Glomerular endothelial cell (primary cell): ENCODE data around the gene PLXNA2. TPM values are rescaled to one million over a fixed set of nuclear protein-coding genes. Genes with fewer than 3 reads are reported as not detected.

Experiments
- DNase-seq: peaks from one replicate; pipeline ENCODE4 v3.0.0-alpha.2; 2011; ENCODE audit warnings: low read depth, low spot score; ENCODE audit errors: extremely low read depth
- total RNA-seq: library from RNA; depleted of rRNA; stranded (reverse); fragments of >200 nt; gene quantifications from 2 replicates; pipeline ENCODE4 v1.2.3, GENCODE V29; 2015

Gene PLXNA2
- total RNA-seq, 1 donor from 2014 or later, result 181 TPM

- no peak for DNase-seq
These were observed 253.7 kb downstream of the PLXNA2 start for GRCh38 chr1:207990455-207990854.

GRCh38 chr1:207988326-207989165 lies 255.6 kb downstream of the PLXNA2 start:
- DNase-seq, result no peak

- no peak for DNase-seq
These were observed 257.0 kb downstream of the PLXNA2 start for GRCh38 chr1:207987164-207987563.

- DNase-seq, result no peak
These were observed 258.2 kb downstream of the PLXNA2 start for GRCh38 chr1:207985996-207986395.

- DNase-seq, result no peak
These were observed 259.2 kb downstream of the PLXNA2 start for GRCh38 chr1:207984831-207985572.

GRCh38 chr1:207983044-207983635 lies 261.0 kb downstream of the PLXNA2 start:
- no peak for DNase-seq

GRCh38 chr1:207981976-207982375 lies 262.2 kb downstream of the PLXNA2 start:
- no peak for DNase-seq

- no peak for DNase-seq
These were observed 265.7 kb downstream of the PLXNA2 start for GRCh38 chr1:207978441-207978840.

GRCh38 chr1:207977876-207978275 lies 266.3 kb downstream of the PLXNA2 start:
- DNase-seq, result no peak

GRCh38 chr1:207973898-207974568 lies 270.2 kb downstream of the PLXNA2 start:
- no peak for DNase-seq

- DNase-seq, result no peak
These were observed 271.8 kb downstream of the PLXNA2 start for GRCh38 chr1:207972337-207972736.
